Spleen (tissue), 7 donors: ENCODE results near the gene PVALEF.

ENCODE experiments used
- CTCF ChIP-seq, 11 experiments: fragments of 200-600 bp in 7 of 11; fragments of 450-650 bp in 4 of 11; sonication (generic) in 4 of 11; IDR thresholded peaks in 8 of 11; conservative IDR thresholded peaks in 3 of 11; 1 replicate in 7 of 11; 2 replicates in 4 of 11; pipeline versions ENCODE4 v1.4.0 to v1.8.0; 2016 to 2021; ENCODE audit warnings: antibody characterized with exemption in 11 of 11, inconsistent platforms in 4 of 11, mild to moderate bottlenecking in 1 of 11
- POLR2A ChIP-seq, 3 donors: fragments of 450-650 bp; IDR thresholded peaks; one replicate each; pipeline ENCODE4 v1.5.1; 2017; ENCODE audit warnings: antibody characterized with exemption in 3 of 3, mild to moderate bottlenecking in 1 of 3
- POLR2AphosphoS5 ChIP-seq, 3 donors: sonication (generic); formaldehyde crosslinking; IDR thresholded peaks; one replicate each; pipeline ENCODE4 v1.5.1; 2017; ENCODE audit warnings: antibody characterized with exemption in 3 of 3
- donor health status: DM: no; HTN: no; CAD: no; lungs with moderate emphysema.
- donor health status: DM: no; HTN: no; CAD: no.
- donor health status: DM: no; HTN: no; CAD: no.

DNA sequence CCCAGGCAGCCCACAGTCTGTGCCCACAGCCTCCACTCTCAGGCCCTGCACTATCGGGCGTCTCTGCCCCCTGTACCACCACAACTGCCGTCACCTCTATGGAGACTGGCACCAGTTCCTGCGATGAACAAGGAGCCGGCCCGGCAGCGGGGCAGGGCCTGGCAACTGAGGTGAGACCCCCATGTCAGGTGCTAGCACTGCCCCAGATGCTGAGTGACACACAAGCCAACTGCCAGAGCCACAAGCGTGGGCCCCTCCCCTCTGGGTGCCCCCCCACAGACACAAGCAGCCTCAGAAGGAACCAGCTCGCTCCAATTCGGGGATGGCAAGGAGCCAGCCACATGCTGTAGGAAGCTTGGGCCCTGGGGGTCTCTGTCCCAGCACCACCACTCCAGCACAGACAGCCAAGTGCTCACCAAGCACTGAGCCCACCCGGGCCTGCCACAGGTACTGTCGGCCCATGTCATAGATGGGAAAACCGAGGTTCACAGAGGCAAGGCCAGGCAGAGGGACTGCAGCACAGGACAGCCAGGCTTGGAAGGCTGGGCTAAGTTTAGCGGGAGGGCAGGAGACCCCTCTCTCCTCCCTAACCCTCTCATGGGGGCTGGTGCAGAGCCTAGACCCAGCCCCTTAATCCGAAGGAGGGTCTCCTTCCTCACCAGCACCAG lies 1.5 kb upstream of the PVALEF start:
- TF ChIP-seq POLR2AphosphoS5 (IDR thresholded peaks at IDR 0.05) = no peak
- TF ChIP-seq CTCF (IDR thresholded peaks at IDR 0.05 in 8 of 11, conservative IDR thresholded peaks at IDR 0.05 in 3 of 11) = no peak
- TF ChIP-seq POLR2A (IDR thresholded peaks at IDR 0.05) = no peak
